T-cell (primary cell): ENCODE data around the gene SYNRG. TPM values are rescaled to one million over a fixed set of nuclear protein-coding genes. Genes with fewer than 3 reads are reported as not detected.
A peak's percentile ranks its signal among the peaks of the same experiment; 100 is the strongest.

Experiments used
- ATAC-seq, 4 experiments: fragments of 200-7000 bp in 3 of 4; fragments of 150-1000 bp in 1 of 4; cut with Tn5 transposase; replicated peaks in 1 of 4; 1 replicate in 3 of 4; 2 replicates in 1 of 4; pipeline ENCODE4 v1.10.0; 2021; ENCODE audit warnings: moderate library complexity in 3 of 4, mild to moderate bottlenecking in 2 of 4, moderate number of reproducible peaks in 1 of 4
- CTCF ChIA-PET, 2 donors: fragments of 300-600 bp; sonication (Branson Sonifier 250); formaldehyde crosslinking; loops; one replicate each; lab custom pipeline; 2022; ENCODE audit warnings: antibody characterized with exemption in 2 of 2; lab: Charles Lee
- POLR2A ChIA-PET, 2 donors: fragments of 300-600 bp; sonication (Branson Sonifier 250); formaldehyde crosslinking; loops; one replicate each; lab custom pipeline; 2022; ENCODE audit warnings: antibody characterized with exemption in 2 of 2; lab: Charles Lee
- DNase-seq, 35 experiments: peaks; one replicate each; pipeline versions ENCODE4 v3.0.0 to v3.0.0-alpha.2; 2013 to 2023
- H3K27ac ChIP-seq: one replicate; pipeline ENCODE4 v1.5.1; 2013; ENCODE audit warnings: low read length
- H3K27me3 ChIP-seq, 2 experiments: replicated peaks in 1 of 2; 1 replicate in 1 of 2; 2 replicates in 1 of 2; pipeline versions ENCODE4 v1.6.1 to v1.7.0; 2013; ENCODE audit warnings: low read length in 1 of 2, mixed read lengths in 1 of 2; ENCODE audit not compliant: control insufficient read depth in 2 of 2, insufficient read depth in 2 of 2; ENCODE audit errors: extremely low read depth in 1 of 2
- H3K36me3 ChIP-seq, 2 donors: 1 replicate in 1 of 2; 2 replicates in 1 of 2; pipeline versions ENCODE4 v1.6.1 to v1.7.0; 2013; ENCODE audit warnings: low read length in 1 of 2; ENCODE audit not compliant: control insufficient read depth in 2 of 2, insufficient read depth in 1 of 2; ENCODE audit errors: extremely low read depth in 1 of 2
- H3K4me1 ChIP-seq, 2 experiments: 1 replicate in 1 of 2; 2 replicates in 1 of 2; pipeline versions ENCODE4 v1.6.1 to v1.7.0; 2013; ENCODE audit warnings: low read length in 2 of 2, mixed read lengths in 1 of 2; ENCODE audit not compliant: insufficient read depth in 2 of 2, control insufficient read depth in 1 of 2; ENCODE audit errors: extremely low read depth in 1 of 2
- H3K4me3 ChIP-seq, 2 donors: 1 replicate in 1 of 2; 2 replicates in 1 of 2; pipeline versions ENCODE4 v1.5.1 to v1.7.0; 2013; ENCODE audit warnings: mild to moderate bottlenecking in 2 of 2, low read length in 1 of 2, moderate library complexity in 1 of 2; ENCODE audit not compliant: control insufficient read depth in 1 of 2; ENCODE audit errors: extremely low read depth in 1 of 2
- H3K9me3 ChIP-seq: 2 replicates; pipeline ENCODE4 v1.7.0; 2013
- H3K27ac Mint-ChIP-seq, 2 donors: one replicate each; pipeline ENCODE4 v1.8.0; 2020 to 2021; ENCODE audit warnings: mild to moderate bottlenecking in 2 of 2, mixed read lengths in 2 of 2
- H3K27me3 Mint-ChIP-seq, 2 donors: one replicate each; pipeline ENCODE4 v1.8.0; 2021 to 2022; ENCODE audit warnings: mixed read lengths in 2 of 2
- H3K36me3 Mint-ChIP-seq: one replicate; pipeline ENCODE4 v1.8.0; 2021; ENCODE audit warnings: mixed read lengths
- H3K4me1 Mint-ChIP-seq, 3 donors: one replicate each; pipeline ENCODE4 v1.8.0; 2020 to 2022; ENCODE audit warnings: mixed read lengths in 3 of 3, mild to moderate bottlenecking in 1 of 3
- H3K4me3 Mint-ChIP-seq, 3 donors: one replicate each; pipeline ENCODE4 v1.8.0; 2020 to 2022; ENCODE audit warnings: mild to moderate bottlenecking in 3 of 3, mixed read lengths in 3 of 3, moderate library complexity in 3 of 3
- H3K9me3 Mint-ChIP-seq, 3 donors: one replicate each; pipeline ENCODE4 v1.8.0; 2020 to 2022; ENCODE audit warnings: mixed read lengths in 3 of 3
- WGBS: methylation state at CpG from one replicate; pipeline ENCODE4 v1.1.5; 2013; ENCODE audit warnings: missing lambda C conversion rate; ENCODE audit not compliant: insufficient coverage; 5-methylcytosine and 5-hydroxymethylcytosine counted together
- total RNA-seq, 35 experiments: library from RNA in 6 of 35; stranded (reverse) in 6 of 35; fragments of 120-200 nt in 1 of 35; gene quantifications; one replicate each; pipeline versions ENCODE4 v1.2.1 to v1.2.4 and lab custom pipeline; 2013 to 2026

Gene SYNRG
- total RNA-seq, 5 donors from 2014 or later (not counting 1 experiment from before 2014, with no cell fraction given) = 103 to 118 (median 113) TPM

GRCh38 chr17:37490022-37490587 lies 119.1 kb downstream of the SYNRG start:
- Mint-ChIP-seq H3K27me3 (no peaks in the 10 kb centered on the region), H3K9me3 (no peaks in the 10 kb centered on the region), H3K36me3 (no peaks in the 10 kb centered on the region), H3K27ac (peak overlapping the region; percentile 85 to 96), H3K4me3 (peak overlapping the region; percentile 87 to 98 (median 95)), H3K4me1 (peaks cover 27 to 33% (median 29%) of the 10 kb centered on the region in 3 donors)
- Histone ChIP-seq H3K4me1 (peaks cover 4 to 24% of the 10 kb centered on the region in 2 experiments), H3K36me3 (no peaks in the 10 kb centered on the region), H3K27ac (peak overlapping the region; percentile 32), H3K27me3 (no peaks in the 10 kb centered on the region), H3K4me3 (peak overlapping the region; percentile 46 to 80), H3K9me3 (no peaks in the 10 kb centered on the region)
- peak; percentile 68 to 75 (median 73) for ATAC-seq
- WGBS = under 1% methylated on average over 52 of the region's 56 CpGs
- POLR2A ChIA-PET = no interaction called here
- peak; percentile 43 to 83 (median 76) for DNase-seq
- CTCF ChIA-PET = no interaction called here

GRCh38 chr17:37489197-37490001 lies 119.8 kb downstream of the SYNRG start, which contains the start of gene DUSP14:
DUSP14 (plus strand) TSS chr17:37489891; CDS start chr17:37512273, 22,382 bp downstream.
- Histone ChIP-seq H3K27ac (peak within 1 kb of the TSS; percentile 70), H3K36me3 (no peaks in the 10 kb centered on the region), H3K4me1 (peaks cover 4 to 24% of the 10 kb centered on the region in 2 experiments), H3K27me3 (no peaks in the 10 kb centered on the region), H3K4me3 (peak within 1 kb of the TSS; percentile 80 to 84), H3K9me3 (no peaks in the 10 kb centered on the region)
- ChIA-PET POLR2A (no interaction called here), CTCF (interaction anchor here in 1 of 2 donors (0.6 kb wide), 1 partner anchor 795 kb away, joined by 3 read pairs; no protein-coding TSS in a partner anchor)
- WGBS = under 1% methylated on average over 63 of the region's 100 CpGs
- Mint-ChIP-seq H3K36me3 (no peaks in the 10 kb centered on the region), H3K27ac (peak within 1 kb of the TSS; percentile 92 to 96), H3K4me1 (peaks cover 27 to 33% (median 29%) of the 10 kb centered on the region in 3 donors), H3K9me3 (no peaks in the 10 kb centered on the region), H3K27me3 (no peaks in the 10 kb centered on the region), H3K4me3 (peak within 1 kb of the TSS; percentile 94 to 98 (median 95))
- DNase-seq (peak; percentile 62 to 93 (median 80)), ATAC-seq (peak; percentile 84 to 88 (median 88))

GRCh38 chr17:37488607-37489196 lies 120.5 kb downstream of the SYNRG start:
- under 1% methylated on average over 11 of the region's 25 CpGs for WGBS
- Histone ChIP-seq H3K36me3 (no peaks in the 10 kb centered on the region), H3K27ac (peak overlapping the region; percentile 70), H3K9me3 (no peaks in the 10 kb centered on the region), H3K27me3 (no peaks in the 10 kb centered on the region), H3K4me3 (peak overlapping the region; percentile 80 to 84), H3K4me1 (peaks cover 4 to 24% of the 10 kb centered on the region in 2 experiments)
- ATAC-seq = peak; percentile 24 to 43 (median 34)
- peak overlapping the region; percentile 87 to 98 (median 94) for H3K4me3 Mint-ChIP-seq
- H3K4me1 Mint-ChIP-seq = peaks cover 27 to 33% (median 29%) of the 10 kb centered on the region in 3 donors
- ChIA-PET POLR2A (interaction anchor here (0.6 kb wide), 2 partner anchors 29 to 441 kb away, joined by 3 to 8 read pairs; no protein-coding TSS in a partner anchor), CTCF (interaction anchor here in 1 of 2 donors (0.6 kb wide), 1 partner anchor 796 kb away, joined by 3 read pairs; no protein-coding TSS in a partner anchor)
- H3K9me3 Mint-ChIP-seq = no peaks in the 10 kb centered on the region
- no peaks in the 10 kb centered on the region for H3K27me3 Mint-ChIP-seq
- peak overlapping the region; percentile 89 to 92 for H3K27ac Mint-ChIP-seq
- no peaks in the 10 kb centered on the region for H3K36me3 Mint-ChIP-seq
- peak in 34 of 35 experiments; percentile 12 to 67 (median 32) for DNase-seq

GRCh38 chr17:37488009-37488604 lies 121.1 kb downstream of the SYNRG start:
- ATAC-seq = no peak
- Histone ChIP-seq H3K4me3 (peak overlapping the region in 1 of 2 donors; percentile 84), H3K36me3 (no peaks in the 10 kb centered on the region), H3K27ac (no peak overlapping the region), H3K27me3 (no peaks in the 10 kb centered on the region), H3K4me1 (peaks cover 4 to 24% of the 10 kb centered on the region in 2 experiments), H3K9me3 (no peaks in the 10 kb centered on the region)
- ChIA-PET CTCF (no interaction called here), POLR2A (interaction anchor here (0.6 kb wide), 2 partner anchors 29 to 441 kb away, joined by 3 to 8 read pairs; no protein-coding TSS in a partner anchor)
- Mint-ChIP-seq H3K4me3 (peak overlapping the region; percentile 87 to 98 (median 94)), H3K4me1 (peaks cover 27 to 33% (median 29%) of the 10 kb centered on the region in 3 donors), H3K36me3 (no peaks in the 10 kb centered on the region), H3K27me3 (no peaks in the 10 kb centered on the region), H3K27ac (peak overlapping the region; percentile 89 to 92), H3K9me3 (no peaks in the 10 kb centered on the region)
- 47% methylated on average over 5 of the region's 7 CpGs for WGBS
- peak in 1 of 35 experiments; percentile 40 for DNase-seq

GRCh38 chr17:37485938-37486570 lies 123.2 kb downstream of the SYNRG start:
- Histone ChIP-seq H3K4me3 (no peak overlapping the region), H3K9me3 (no peaks in the 10 kb centered on the region), H3K4me1 (peaks cover 4 to 21% of the 10 kb centered on the region in 2 experiments), H3K36me3 (no peaks in the 10 kb centered on the region), H3K27ac (no peak overlapping the region), H3K27me3 (no peaks in the 10 kb centered on the region)
- DNase-seq (no peak), ATAC-seq (no peak)
- WGBS = no CpG with 5 or more reads among the region's 1 CpG
- ChIA-PET CTCF (no interaction called here), POLR2A (no interaction called here)
- H3K36me3 Mint-ChIP-seq = no peaks in the 10 kb centered on the region
- no peak overlapping the region for H3K4me3 Mint-ChIP-seq
- H3K4me1 Mint-ChIP-seq = peaks cover 19 to 25% (median 23%) of the 10 kb centered on the region in 3 donors
- H3K27me3 Mint-ChIP-seq = no peaks in the 10 kb centered on the region
- H3K9me3 Mint-ChIP-seq = no peaks in the 10 kb centered on the region
- no peak overlapping the region for H3K27ac Mint-ChIP-seq
